NCI-H2227 (cell line): ENCODE data around the gene TYW1B.
"Not testable (repeated sequence)": the region's sequence is repeated elsewhere in the genome, so short reads cannot be mapped to it uniquely, and the experiment has no call there.

Experiments
- DNase-seq: peaks from one replicate; lab custom pipeline; 2025; ENCODE audit not compliant: unreplicated experiment; lab: John Stamatoyannopoulos, UW

Gene TYW1B

DNA sequence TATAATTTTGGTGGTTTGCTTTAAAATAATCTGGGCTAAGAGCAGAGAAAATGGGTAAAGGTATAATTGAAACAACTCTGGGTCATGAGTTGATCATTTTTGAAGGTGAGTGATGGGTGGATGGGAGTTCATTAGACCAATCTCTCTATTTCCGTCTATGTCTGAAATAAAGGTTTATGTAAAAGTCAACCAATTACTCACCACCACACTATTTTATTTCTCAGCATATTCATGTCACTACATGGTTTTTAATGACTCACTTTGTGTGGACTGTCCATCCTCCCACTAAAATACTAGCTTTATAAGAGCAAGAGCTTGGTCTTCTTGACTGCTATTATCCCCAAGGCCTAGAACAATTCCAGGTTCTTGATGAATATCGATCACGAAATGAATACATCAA lies 199.6 kb downstream of the TYW1B start:
- not testable (repeated sequence) for DNase-seq

DNA sequence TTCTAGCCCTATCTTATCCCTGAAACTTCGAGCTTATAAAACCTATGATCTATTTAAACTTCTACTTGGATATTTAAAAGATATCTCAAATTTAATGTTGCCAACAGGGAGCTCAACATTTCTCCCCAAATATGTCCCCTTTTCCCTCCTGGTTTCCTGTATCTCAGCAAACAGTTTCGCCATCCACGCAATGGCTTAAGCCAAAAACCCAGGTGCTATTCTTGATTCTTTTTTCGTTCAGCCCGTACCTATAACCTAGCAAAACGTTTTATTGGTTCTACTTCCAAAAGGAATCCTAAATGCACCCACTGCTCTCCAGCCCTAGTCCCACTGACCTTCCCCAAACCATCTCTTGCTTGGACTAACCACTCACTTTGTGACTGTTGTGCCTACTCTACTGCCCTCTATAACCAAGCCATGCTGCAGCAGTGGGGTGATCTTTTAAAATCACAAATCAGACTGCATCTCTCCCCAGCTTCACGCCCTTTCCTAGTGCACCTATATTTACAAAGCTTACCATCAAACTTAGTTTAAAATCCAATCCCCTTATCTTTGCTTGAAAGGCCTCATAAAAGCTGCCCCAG lies 201.5 kb downstream of the TYW1B start:
- DNase-seq: not testable (repeated sequence)

DNA sequence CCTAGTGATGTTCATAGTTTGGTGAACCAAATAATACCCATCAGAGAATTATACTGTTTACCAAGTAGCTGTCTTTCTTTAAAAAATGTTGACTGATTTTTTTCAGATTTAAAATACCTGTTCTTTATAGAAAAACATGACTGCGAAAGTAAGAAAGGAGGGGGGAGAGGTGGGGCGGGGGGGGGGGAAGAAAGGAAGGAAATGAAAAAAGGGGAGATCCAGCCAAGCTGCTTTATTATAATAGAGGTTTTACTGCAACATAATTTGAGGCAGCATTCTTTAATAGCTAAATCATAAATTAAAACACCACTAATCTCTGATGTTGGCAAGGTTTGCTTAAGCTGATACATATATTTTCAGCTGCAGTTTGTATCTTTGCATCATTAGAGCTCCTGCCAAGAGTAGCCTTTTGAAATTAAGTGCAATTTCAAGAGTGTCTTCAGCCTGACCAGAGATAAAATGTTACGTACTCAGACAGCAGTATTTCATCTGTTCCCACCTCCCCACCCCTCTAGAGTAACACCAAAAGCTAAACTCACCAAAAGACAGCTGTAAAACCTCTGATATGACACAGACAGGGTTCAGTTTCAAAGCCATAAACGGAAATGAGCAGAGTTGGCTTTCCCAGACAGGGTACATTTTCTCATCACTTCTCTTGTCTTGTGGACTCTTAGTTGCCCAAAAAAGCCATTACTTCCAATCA lies 202.1 kb downstream of the TYW1B start:
- DNase-seq: not testable (repeated sequence)

DNA sequence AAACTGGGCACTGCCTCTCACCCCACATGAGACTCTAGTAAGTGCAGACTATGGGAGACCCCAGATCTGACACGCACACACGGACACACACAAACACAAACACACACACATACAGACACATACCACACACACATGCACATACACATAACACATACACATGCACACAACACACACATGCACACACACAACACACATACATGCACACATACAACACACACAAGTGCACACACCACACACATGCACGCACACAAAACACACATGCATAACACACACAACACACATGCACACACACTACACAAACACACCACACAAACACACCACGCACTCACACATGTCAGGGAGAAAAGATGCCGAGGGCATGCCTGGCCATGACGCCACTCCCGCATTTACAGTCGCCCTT lies 205.5 kb downstream of the TYW1B start:
- no peak for DNase-seq

DNA sequence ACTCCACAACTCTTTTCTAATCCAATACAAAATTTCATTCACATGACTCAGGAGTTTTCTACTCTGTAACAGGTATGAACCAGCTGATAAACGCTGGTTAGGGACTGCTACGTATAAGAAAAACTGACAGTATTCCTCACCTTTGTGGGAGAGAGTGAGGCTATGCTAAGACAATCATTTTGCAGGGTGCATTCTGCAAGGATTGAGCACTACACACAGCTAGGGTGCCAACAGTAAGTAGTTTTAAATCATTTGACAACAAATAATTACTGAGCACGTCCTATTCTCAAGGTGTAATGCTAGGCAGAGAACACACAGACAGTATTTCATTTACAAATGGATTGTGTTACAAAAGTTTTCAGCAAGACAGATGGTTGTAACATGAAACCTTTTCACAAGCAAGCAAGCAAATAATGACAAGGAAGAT lies 206.2 kb downstream of the TYW1B start:
- not testable (repeated sequence) for DNase-seq

DNA sequence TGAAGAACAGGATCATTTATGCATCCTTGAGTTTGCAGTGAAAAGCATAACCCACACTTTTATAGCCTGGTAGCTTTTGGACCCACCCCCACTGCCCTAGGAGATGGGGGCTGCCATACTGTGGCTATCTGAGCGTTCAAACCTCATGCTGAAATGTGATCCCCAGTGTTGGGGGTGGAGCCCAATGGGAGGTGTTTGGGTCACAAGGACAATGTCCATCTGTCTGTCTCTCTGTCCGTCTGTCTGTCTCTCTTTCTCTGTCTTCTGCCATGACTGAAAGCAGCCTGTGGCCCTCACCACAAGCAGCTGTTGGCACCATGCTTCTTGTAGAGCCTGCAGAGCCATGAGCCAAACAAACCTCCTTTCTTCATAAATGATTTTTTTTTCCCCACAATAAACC lies 207.1 kb downstream of the TYW1B start:
- not testable (repeated sequence) for DNase-seq

DNA sequence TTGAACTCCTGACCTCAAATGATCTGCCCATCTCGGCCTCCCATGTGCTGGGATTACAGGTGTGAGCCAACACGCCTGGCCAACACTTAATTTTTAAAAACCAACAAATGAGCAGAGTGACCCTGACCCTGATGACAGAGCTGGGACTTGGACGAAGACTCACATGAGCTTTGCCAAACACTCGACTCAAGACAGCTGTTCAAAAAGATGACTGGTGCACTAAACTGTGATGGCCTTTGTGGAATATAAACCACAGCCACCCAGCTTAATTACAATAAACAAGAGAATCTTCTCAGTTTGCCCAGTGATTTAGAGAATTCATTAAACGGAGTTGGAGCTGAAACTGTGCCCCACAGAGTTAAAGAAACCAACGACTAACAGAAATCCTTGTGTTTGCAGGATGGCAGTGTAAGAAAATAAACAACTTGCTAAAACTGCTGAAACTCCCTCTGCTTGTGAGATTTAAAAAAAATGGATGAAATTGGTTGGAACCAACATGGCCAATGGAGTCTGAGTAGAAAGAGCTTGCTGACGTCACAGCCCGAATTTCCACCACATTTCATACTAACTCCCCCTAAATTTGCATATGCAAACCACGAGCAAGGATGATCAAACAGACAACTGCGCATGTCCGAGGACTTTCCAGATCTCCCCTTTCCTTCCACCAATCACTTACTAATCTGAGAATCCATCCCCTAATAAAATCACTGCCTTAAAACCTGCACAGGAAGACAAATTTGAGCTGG lies 209.4 kb downstream of the TYW1B start:
- DNase-seq: not testable (repeated sequence)

DNA sequence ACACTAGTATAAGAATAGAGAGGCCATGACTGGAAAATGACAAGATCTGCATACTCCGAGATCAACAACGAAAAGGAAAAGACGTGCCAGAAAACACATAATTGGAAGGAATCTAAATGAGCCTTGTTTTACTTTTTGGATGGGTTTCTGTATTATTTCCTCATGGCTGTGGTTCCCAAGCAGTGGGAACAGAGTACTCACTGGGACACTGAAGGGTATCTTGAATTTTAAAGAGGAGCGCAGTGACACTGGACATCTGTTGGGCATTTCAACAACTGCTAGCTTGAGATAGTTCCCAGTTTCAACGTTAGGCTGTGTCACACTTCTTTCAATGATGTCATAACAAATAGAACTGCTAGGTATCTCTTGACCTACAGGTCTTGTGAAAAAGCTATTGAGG lies 218.2 kb downstream of the TYW1B start:
- DNase-seq: not testable (repeated sequence)

DNA sequence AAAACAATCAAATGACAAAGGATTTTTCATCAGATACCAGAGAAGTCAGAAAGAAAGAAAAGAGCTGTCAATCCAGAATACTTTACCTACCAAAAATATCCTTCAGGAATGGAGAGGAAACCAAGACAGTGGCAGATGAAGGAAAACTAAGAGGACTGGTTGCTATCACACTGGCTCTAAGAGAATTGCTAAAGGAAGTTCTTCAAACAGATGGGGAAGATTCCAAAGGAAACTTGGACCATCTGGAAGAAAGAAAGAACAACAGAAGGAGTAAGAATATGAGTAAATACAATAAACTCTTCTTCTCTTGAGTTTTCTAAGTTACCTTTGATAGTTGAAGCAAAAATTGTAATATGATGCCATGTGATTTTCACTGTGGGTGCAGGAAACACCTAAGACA lies 220.0 kb downstream of the TYW1B start:
- DNase-seq: not testable (repeated sequence)

DNA sequence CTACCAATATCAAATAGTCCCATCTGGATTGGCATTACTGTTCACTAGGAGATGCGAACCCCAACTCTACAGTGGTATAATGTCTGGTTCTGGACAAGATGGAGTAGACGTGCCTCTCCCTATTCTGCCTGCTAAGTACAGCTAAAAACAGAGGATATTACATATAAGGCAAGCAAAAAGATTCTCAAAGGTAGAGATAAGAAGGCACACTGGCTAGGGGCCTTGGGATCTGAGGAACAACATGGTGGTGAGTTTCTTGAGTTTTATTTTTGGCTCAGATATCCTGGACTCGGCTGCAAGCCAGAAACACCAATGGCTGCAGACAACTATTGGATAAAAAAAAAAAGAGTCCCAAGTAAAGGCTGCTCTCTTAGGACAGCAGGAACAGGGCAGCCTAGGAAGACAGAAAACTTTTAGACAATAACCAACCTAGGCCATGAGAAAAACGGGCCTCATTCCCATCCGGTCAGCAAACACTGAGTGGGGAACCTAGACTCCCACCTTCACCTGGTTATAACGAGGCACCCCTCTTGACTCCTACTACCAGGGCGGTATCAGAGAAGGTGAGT lies 222.1 kb downstream of the TYW1B start:
- DNase-seq: not testable (repeated sequence)

DNA sequence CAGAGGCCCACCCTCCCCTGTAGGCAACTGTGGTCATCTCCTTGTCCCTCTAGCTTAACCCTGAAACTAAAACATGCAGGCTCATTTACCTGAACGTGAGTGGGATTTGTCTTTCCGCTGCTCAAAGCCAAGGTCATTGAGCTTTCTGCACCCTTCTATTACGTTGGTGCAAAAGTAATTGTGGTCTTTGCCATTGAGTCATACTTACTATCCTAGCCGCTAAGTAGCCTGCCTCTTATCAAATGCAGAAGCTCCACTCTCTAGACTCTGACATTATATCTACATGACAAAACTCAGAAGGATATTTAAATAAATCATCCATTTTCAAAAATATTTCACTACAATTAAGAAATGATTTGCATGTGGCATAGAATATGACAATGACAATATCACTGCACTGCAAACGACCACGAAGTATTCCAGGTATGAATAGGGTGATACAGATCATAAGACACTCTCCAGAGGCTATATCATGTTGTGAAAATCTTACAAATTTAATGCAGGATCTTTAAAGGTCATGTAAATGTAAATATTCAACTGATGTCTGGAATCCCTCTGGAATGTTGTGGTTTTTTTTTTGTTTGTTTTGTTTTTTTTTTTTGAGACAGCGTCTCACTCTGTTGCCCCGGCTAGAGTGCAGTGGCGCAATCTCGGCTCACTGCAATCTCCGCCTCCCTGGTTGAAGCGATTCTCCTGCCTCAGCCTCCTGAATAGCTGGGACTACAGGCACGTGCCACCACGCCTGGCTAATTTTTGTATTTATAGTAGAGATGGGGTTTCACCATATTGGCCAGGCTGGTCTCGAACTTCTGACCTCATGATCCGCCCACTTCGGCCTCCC lies 223.0 kb downstream of the TYW1B start:
- not testable (repeated sequence) for DNase-seq

DNA sequence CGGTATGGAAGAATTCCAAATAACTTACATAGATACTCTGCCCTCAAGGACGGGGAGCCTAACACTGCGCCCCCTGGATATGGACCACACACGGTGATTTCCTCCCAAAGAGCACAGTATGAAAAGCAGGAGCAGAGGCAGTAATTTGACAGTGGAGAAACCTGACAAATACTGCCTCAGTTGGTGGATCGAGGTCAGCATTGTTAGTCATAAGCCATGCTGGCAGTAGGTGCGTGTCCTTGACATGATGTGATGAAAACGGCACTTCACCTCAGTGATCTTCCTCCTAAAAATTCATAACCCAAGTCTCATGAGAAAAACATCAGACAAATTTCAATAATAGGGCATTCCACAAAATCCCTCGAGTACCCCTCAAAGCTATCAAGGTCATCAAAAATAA lies 224.5 kb downstream of the TYW1B start:
- not testable (repeated sequence) for DNase-seq

DNA sequence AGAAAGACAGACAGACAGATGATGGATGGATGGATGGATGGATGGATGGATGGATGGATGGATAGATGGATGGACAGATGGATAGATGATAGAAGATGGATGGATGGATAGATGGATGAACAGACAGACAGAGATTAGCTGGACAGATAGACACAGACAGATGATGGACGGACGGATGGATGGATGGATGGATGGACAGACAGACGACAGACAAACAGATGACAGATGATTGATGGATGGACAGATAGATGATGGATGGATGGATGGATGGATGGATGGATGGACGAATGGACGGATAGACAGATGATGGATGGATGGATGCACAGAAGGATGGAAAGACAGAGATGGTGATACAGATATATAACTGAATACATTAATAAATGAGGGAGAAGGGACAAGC lies 224.9 kb downstream of the TYW1B start:
- DNase-seq: no peak

DNA sequence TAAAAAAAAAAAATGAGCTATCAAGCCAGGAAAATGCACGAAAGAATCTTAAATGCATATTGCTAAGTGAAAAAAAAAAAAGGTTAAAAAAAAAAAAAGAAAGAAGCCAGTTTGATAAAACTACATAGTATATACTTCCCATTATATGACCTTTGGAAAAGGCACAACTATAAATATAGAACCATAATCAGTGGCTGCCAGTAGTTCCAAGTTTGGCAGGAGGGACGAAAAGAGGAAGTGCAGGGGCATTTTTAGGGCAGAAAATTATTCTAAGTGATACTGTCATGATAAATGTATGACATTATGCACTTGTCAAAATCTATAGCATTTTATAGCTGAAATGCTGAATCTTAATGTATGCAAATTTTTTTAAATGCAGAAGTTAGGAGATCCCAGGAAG lies 226.3 kb downstream of the TYW1B start:
- not testable (repeated sequence) for DNase-seq

DNA sequence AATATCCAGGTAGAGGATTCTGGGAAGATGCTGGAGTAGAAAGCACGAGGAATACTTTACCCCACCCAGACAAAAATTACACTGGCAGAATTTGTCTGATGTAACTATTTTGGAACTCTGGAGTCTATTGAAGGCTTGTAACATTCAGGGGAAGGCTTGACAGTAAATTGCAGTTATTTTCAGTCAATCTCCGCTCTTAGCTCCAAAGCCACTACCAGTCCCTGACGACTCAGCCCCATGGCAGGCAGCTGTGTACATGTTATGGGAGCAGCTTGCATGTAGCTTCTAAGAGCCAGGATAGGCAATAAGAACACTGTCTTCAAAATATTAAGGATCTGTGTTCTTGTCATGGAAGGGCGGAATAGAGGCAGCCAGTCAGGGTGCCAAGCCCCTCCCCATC lies 238.0 kb downstream of the TYW1B start:
- DNase-seq: not testable (repeated sequence)

DNA sequence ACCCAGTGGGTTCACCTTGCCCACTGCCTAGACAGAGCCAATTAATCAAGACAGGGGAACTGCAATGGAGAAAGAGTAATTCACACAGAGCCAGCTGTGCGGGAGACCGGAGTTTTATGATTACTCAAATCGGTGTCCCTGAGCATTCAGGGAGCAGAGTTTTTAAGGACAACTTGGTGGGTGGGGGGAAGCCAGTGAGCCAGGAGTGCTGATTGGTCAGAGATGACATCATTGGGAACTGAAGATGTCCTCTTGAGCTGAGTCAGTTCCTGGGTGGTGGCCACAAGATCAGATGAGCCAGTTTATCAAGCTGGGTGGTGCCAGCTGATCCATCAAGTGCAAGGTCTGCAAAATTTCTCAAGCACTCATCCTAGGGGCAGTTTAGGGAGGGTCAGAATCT lies 240.7 kb downstream of the TYW1B start:
- not testable (repeated sequence) for DNase-seq

DNA sequence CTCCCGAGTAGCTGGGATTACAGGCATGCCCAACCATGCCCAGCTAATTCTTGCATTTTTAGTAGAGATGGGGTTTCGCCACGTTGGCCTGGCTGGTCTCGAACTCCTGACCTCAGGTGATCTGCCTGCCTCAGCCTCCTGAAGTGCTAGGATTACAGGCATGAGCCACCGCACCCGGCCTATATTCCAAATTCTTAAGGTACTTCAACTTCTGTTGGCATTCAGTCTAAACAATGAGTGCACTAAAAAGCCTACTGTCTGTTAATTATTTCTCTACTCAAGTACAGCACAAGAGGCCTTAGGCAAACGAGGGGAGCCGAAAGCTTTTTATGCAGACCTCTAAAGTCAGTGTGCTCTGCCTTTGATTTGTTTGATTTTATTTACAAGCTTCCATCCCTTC lies 243.4 kb downstream of the TYW1B start:
- not testable (repeated sequence) for DNase-seq

DNA sequence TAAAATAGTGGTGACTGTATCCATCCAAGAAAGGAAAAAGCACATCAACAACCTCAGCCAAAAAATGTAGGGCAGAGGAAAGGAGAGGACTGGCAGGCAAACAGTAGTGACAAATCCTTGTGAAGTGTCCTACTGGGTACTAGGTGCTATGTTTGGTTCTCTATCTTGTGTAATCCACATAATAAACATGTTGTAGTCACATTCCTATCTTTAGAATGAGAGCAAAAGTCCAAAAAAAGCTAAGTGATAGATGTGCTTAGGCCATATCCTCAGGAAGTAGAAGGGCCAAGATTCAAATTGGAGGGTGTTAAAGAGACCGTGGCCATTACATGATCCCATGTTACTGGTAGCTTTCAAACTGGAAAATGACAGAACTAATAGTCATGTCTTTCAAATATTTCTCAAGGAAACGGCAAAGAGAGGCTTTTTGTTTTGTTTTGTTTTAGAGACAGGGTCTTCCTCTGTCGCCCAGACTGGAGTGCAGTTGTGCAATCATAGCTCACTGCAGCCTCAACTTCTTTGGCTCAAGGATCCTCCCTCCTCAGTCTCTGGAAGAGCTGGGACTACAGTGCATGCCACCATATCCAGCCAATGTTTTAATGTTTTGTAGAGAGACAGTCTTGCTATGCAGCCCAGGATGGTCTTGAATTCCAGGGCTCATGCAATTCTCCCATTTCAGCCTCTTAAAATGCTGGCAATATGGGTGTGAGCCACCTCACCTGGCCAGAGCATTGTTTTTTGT lies 244.2 kb downstream of the TYW1B start:
- DNase-seq: not testable (repeated sequence)

DNA sequence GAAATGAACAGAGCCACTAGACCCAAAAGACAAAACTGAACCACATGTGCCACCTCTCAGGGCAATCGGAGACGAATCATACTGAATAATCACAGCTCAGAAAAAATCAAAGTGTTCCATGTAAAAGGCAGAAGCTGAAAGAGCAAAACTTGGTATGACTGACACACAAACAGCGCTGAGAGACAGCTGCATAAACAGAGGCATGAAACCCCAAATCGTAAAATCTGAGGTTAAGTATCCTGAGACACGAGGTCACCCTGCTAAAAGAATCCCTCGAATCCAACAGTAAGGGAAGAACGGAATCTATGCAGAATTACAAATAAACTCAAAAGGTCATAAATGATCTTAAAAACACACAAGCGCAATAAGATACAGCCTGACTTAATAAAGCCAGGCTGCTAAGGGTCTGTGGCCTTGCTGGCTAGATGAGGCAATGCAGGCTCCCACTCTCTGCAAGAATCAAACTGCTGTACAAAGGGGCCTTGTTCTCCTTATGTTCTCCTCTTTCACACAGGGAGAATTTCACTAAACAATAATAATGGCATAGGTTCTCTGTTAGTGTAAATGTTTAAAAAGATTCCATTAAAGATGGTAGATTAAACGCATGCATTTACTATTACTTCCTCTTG lies 247.7 kb downstream of the TYW1B start:
- DNase-seq: not testable (repeated sequence)

DNA sequence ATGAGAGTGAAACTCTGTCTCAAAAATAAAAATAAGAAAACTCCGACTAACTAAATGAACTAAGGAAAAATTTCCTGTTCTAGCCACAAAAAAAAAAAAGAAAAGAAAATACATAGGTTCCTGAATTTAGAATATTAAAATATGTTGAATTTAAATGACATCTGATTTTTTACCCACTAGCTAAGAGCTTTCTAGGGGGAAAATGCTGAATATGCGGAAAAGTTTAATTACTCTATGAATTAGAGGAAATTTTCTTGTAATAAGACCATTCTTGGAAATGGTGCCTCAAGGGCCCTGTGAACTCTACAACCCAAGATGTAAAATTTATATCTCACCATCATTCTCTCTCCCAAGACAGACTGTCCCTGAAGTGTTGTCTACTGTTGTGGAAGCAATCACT lies 250.9 kb downstream of the TYW1B start:
- DNase-seq: no peak
